Gastrocnemius medialis (tissue), 4 donors: ENCODE results near the gene RALGAPA2.

Source experiments
- CTCF ChIP-seq, 5 experiments: fragments of 450-650 bp in 3 of 5; fragments of 200-600 bp in 2 of 5; sonication (generic) in 2 of 5; IDR thresholded peaks in 4 of 5; conservative IDR thresholded peaks in 1 of 5; 1 replicate in 4 of 5; 2 replicates in 1 of 5; pipeline ENCODE4 v1.5.1; 2016 to 2019; ENCODE audit warnings: antibody characterized with exemption in 5 of 5, mild to moderate bottlenecking in 3 of 5, moderate library complexity in 3 of 5
- POLR2A ChIP-seq, 2 donors: fragments of 450-650 bp; IDR thresholded peaks; one replicate each; pipeline ENCODE4 v1.6.1; 2017; ENCODE audit warnings: antibody characterized with exemption in 2 of 2, mild to moderate bottlenecking in 2 of 2, moderate library complexity in 2 of 2

- TF ChIP-seq CTCF (IDR thresholded peaks at IDR 0.05 in 4 of 5, conservative IDR thresholded peaks at IDR 0.05 in 1 of 5), result no peak
- TF ChIP-seq POLR2A (IDR thresholded peaks at IDR 0.05), result no peak
These were observed 77.4 kb downstream of the RALGAPA2 start for GRCh38 chr20:20635006-20635405.
